Prostate gland (tissue), 2 donors: ENCODE measurements around the gene ERG28. TPM values are rescaled to one million over a fixed set of nuclear protein-coding genes. Genes with fewer than 3 reads are reported as not detected.

ENCODE experiments used
- DNase-seq: peaks from one replicate; pipeline ENCODE4 v3.0.0-alpha.2; 2019; ENCODE audit warnings: low spot score
- H3K27ac ChIP-seq, 2 donors: fragments of 200-600 bp; sonication (generic); 2 replicates each; pipeline ENCODE4 v1.5.1; 2017 to 2019
- H3K27me3 ChIP-seq: fragments of 200-600 bp; sonication (generic); replicated peaks from 2 replicates; pipeline ENCODE4 v1.5.1; 2019; ENCODE audit not compliant: insufficient read depth
- H3K36me3 ChIP-seq, 2 donors: fragments of 200-600 bp; sonication (generic); 1 replicate in 1 of 2; 2 replicates in 1 of 2; pipeline versions ENCODE4 v1.5.1 to v1.8.1; 2017 to 2019
- H3K4me1 ChIP-seq: fragments of 200-600 bp; sonication (generic); replicated peaks from 2 replicates; pipeline ENCODE4 v1.5.1; 2019
- H3K4me3 ChIP-seq, 2 donors: fragments of 200-600 bp; sonication (generic); 2 replicates each; pipeline ENCODE4 v1.5.1; 2017 to 2019
- H3K9me3 ChIP-seq: fragments of 200-600 bp; sonication (generic); 2 replicates; pipeline ENCODE4 v1.5.1; 2017
- CTCF ChIP-seq, 4 experiments: fragments of 200-600 bp in 2 of 4; fragments of 450-650 bp in 2 of 4; sonication (generic) in 2 of 4; IDR thresholded peaks; 1 replicate in 3 of 4; 2 replicates in 1 of 4; pipeline ENCODE4 v1.5.1; 2016 to 2019; ENCODE audit warnings: antibody characterized with exemption in 4 of 4, mild to moderate bottlenecking in 2 of 4, moderate library complexity in 2 of 4
- POLR2A ChIP-seq: fragments of 450-650 bp; IDR thresholded peaks from one replicate; pipeline ENCODE4 v1.6.1; 2016; ENCODE audit warnings: antibody characterized with exemption, mild to moderate bottlenecking
- POLR2AphosphoS5 ChIP-seq: sonication (generic); formaldehyde crosslinking; IDR thresholded peaks from one replicate; pipeline ENCODE4 v1.6.1; 2017; ENCODE audit warnings: antibody characterized with exemption
- WGBS: methylation state at CpG from one replicate; pipeline ENCODE4 v1.1.5; 2018; 5-methylcytosine and 5-hydroxymethylcytosine counted together
- intact Hi-C: fragments of 100-400 bp; cut with DNase I; formaldehyde crosslinking; loops from one replicate; pipeline ENCODE4 v1.14.2; 2022
- total RNA-seq, 2 donors: library from RNA; depleted of rRNA; stranded (reverse); fragments of >200 nt; gene quantifications; one replicate each; pipeline ENCODE4 v1.1.0, GENCODE V29; 2016

ERG28 gene
- total RNA-seq, 2 donors from 2014 or later, result 16.7 to 54.6 TPM

GRCh38 chr14:75607842-75608640 is 52.6 kb downstream of the ERG28 start:
- Histone ChIP-seq H3K27me3 (no peaks in the 10 kb centered on the region), H3K27ac (no peak overlapping the region), H3K9me3 (no peaks in the 10 kb centered on the region), H3K36me3 (no peaks in the 10 kb centered on the region), H3K4me1 (peaks cover 5% of the 10 kb centered on the region), H3K4me3 (no peak overlapping the region)
- no peak for DNase-seq
- WGBS, result 93% methylated on average over 12 of the region's 12 CpGs
- intact Hi-C loops, result no loop called here
- no peak for TF ChIP-seq CTCF (IDR thresholded peaks at IDR 0.05)
- TF ChIP-seq POLR2AphosphoS5, result no peak
- no peak for TF ChIP-seq POLR2A

GRCh38 chr14:75607044-75607443 is 53.6 kb downstream of the ERG28 start:
- Histone ChIP-seq H3K27me3 (no peaks in the 10 kb centered on the region), H3K27ac (no peak overlapping the region), H3K4me3 (no peak overlapping the region), H3K9me3 (no peaks in the 10 kb centered on the region), H3K36me3 (no peaks in the 10 kb centered on the region), H3K4me1 (peaks cover 5% of the 10 kb centered on the region)
- 53% methylated on average over 1 of the region's 1 CpG for WGBS
- TF ChIP-seq POLR2AphosphoS5 (peak; percentile 29), POLR2A (no peak), CTCF (IDR thresholded peaks at IDR 0.05) (no peak)
- intact Hi-C loops, result no loop called here
- DNase-seq, result no peak

- Histone ChIP-seq H3K27ac (peak overlapping the region; percentile 24 to 39), H3K36me3 (no peaks in the 10 kb centered on the region), H3K4me3 (no peak overlapping the region), H3K27me3 (no peaks in the 10 kb centered on the region), H3K9me3 (no peaks in the 10 kb centered on the region), H3K4me1 (peaks cover 5% of the 10 kb centered on the region)
- DNase-seq, result no peak
- intact Hi-C loops, result no loop called here
- WGBS, result 57% methylated on average over 10 of the region's 10 CpGs
- TF ChIP-seq POLR2AphosphoS5 (no peak), CTCF (IDR thresholded peaks at IDR 0.05) (no peak), POLR2A (no peak)
Observed at GRCh38 chr14:75605916-75606315, 54.8 kb downstream of the ERG28 start.

- Histone ChIP-seq H3K9me3 (no peaks in the 10 kb centered on the region), H3K4me3 (no peak overlapping the region), H3K27me3 (no peaks in the 10 kb centered on the region), H3K27ac (peak overlapping the region; percentile 24 to 39), H3K4me1 (peaks cover 5% of the 10 kb centered on the region), H3K36me3 (no peaks in the 10 kb centered on the region)
- WGBS, result 35% methylated on average over 11 of the region's 11 CpGs
- DNase-seq, result peak; percentile 19
- TF ChIP-seq POLR2A, result no peak
- TF ChIP-seq CTCF (IDR thresholded peaks at IDR 0.05), result no peak
- peak; percentile 5 for TF ChIP-seq POLR2AphosphoS5
- intact Hi-C loops, result no loop called here
Observed at GRCh38 chr14:75604979-75605851, 55.5 kb downstream of the ERG28 start.
